SK-N-SH (cell line): Measurements from ENCODE around the gene LSM2.

ENCODE experiments used
- CHD2 ChIP-seq: fragments of 150-350 bp; IDR thresholded peaks from 2 replicates; pipeline ENCODE4 v1.6.1; 2018; ENCODE audit warnings: low read length; ENCODE audit not compliant: partially characterized antibody
- CTCF ChIP-seq: fragments of 200-600 bp; sonication (generic); IDR thresholded peaks from 2 replicates; pipeline ENCODE4 v1.6.1; 2017; ENCODE audit warnings: antibody characterized with exemption, mild to moderate bottlenecking, moderate library complexity
- EP300 ChIP-seq, 2 experiments: IDR thresholded peaks; 2 replicates each; pipeline versions ENCODE4 v1.4.0 to v1.6.1; 2012; ENCODE audit warnings: borderline replicate concordance in 1 of 2, low read depth in 1 of 2, low read length in 1 of 2
- GABPA ChIP-seq: IDR thresholded peaks from 2 replicates; pipeline ENCODE4 v1.4.0; 2012; ENCODE audit warnings: low read depth, mild to moderate bottlenecking
- IRF3 ChIP-seq: fragments of 150-350 bp; IDR thresholded peaks from 2 replicates; pipeline ENCODE4 v1.6.1; 2016; ENCODE audit warnings: mild to moderate bottlenecking, low read depth, low read length
- MAX ChIP-seq: IDR thresholded peaks from 2 replicates; pipeline ENCODE4 v1.4.0; 2012; ENCODE audit warnings: low read depth
- MXI1 ChIP-seq: IDR thresholded peaks from 2 replicates; pipeline ENCODE4 v1.6.1; 2012; ENCODE audit warnings: mild to moderate bottlenecking, low read depth, low read length, improper control_type of control experiment
- RAD21 ChIP-seq: IDR thresholded peaks from 2 replicates; pipeline ENCODE4 v1.6.1; 2012; ENCODE audit warnings: mild to moderate bottlenecking, low read length
- RCOR1 ChIP-seq: fragments of 150-350 bp; IDR thresholded peaks from 2 replicates; pipeline ENCODE4 v1.6.1; 2017; ENCODE audit warnings: antibody characterized with exemption, low read length
- REST ChIP-seq: IDR thresholded peaks from 2 replicates; pipeline ENCODE4 v1.6.1; 2012; ENCODE audit warnings: mild to moderate bottlenecking, low read depth, low read length, moderate library complexity
- TAF1 ChIP-seq: IDR thresholded peaks from 2 replicates; pipeline ENCODE4 v1.6.1; 2012; ENCODE audit warnings: low read depth, mild to moderate bottlenecking, low read length, moderate library complexity, borderline replicate concordance
- TEAD4 ChIP-seq: IDR thresholded peaks from 2 replicates; pipeline ENCODE4 v1.4.0; 2012; ENCODE audit warnings: mild to moderate bottlenecking, borderline replicate concordance; ENCODE audit not compliant: insufficient read depth
- USF2 ChIP-seq: fragments of 150-350 bp; IDR thresholded peaks from 2 replicates; pipeline ENCODE4 v1.6.1; 2017; ENCODE audit warnings: antibody characterized with exemption, low read length, low read depth, borderline replicate concordance

GRCh38 chr6:31831350-31832215 lies 24.8 kb upstream of the LSM2 start:
- TF ChIP-seq RAD21 (no peak), GABPA (no peak), EP300 (IDR thresholded peaks at IDR 0.05; ENCODE audit: borderline replicate concordance in 1 of 2, low read depth in 1 of 2, low read length in 1 of 2) (no peak), TAF1 (no peak), CTCF (no peak), TEAD4 (no peak), MXI1 (no peak), CHD2 (no peak), USF2 (no peak), REST (no peak), MAX (no peak), RCOR1 (no peak), IRF3 (no peak)
